CD4-positive, alpha-beta T cell treated with Interleukin-17A for 4 hours (primary cell): ENCODE measurements around the gene COMTD1.

Experiments
- DNase-seq: peaks from one replicate; pipeline ENCODE4 v3.0.0-alpha.2; 2020; ENCODE audit warnings: mixed read lengths

COMTD1 gene

GRCh38 chr10:75235375-75236177 lies at the start of gene COMTD1:
TSS of gene COMTD1 (minus strand) at chr10:75235957. CDS start at chr10:75235928, 29 bp downstream.
- DNase-seq, result peak; percentile 94

- DNase-seq, result no peak
These were observed 48.1 kb upstream of the COMTD1 start for GRCh38 chr10:75283671-75284470.

- DNase-seq, result no peak
These were observed 47.4 kb upstream of the COMTD1 start for GRCh38 chr10:75283078-75283670.

- no peak for DNase-seq
These were observed 46.2 kb upstream of the COMTD1 start for GRCh38 chr10:75281974-75282373.

- no peak for DNase-seq
These were observed 44.5 kb upstream of the COMTD1 start for GRCh38 chr10:75280236-75280635.

GRCh38 chr10:75276069-75276872 lies 40.5 kb upstream of the COMTD1 start:
- no peak for DNase-seq

- no peak for DNase-seq
These were observed 37.1 kb upstream of the COMTD1 start for GRCh38 chr10:75272896-75273295.

- DNase-seq, result no peak
These were observed 36.3 kb upstream of the COMTD1 start for GRCh38 chr10:75272094-75272493.

- no peak for DNase-seq
These were observed 33.8 kb upstream of the COMTD1 start for GRCh38 chr10:75269605-75270004.

- DNase-seq, result no peak
These were observed 31.2 kb upstream of the COMTD1 start for GRCh38 chr10:75266945-75267344.

- no peak for DNase-seq
These were observed 30.1 kb upstream of the COMTD1 start for GRCh38 chr10:75265856-75266255.

GRCh38 chr10:75263806-75264205 lies 28.0 kb upstream of the COMTD1 start:
- DNase-seq, result no peak

GRCh38 chr10:75261813-75262705 lies 26.3 kb upstream of the COMTD1 start:
- no peak for DNase-seq

GRCh38 chr10:75260990-75261389 lies 25.2 kb upstream of the COMTD1 start:
- no peak for DNase-seq

- no peak for DNase-seq
These were observed 19.0 kb upstream of the COMTD1 start for GRCh38 chr10:75254739-75255138.

GRCh38 chr10:75253281-75254220 lies 17.8 kb upstream of the COMTD1 start:
- DNase-seq, result no peak

GRCh38 chr10:75250934-75251333 lies 15.2 kb upstream of the COMTD1 start:
- DNase-seq, result no peak

GRCh38 chr10:75247797-75248196 lies 12.0 kb upstream of the COMTD1 start:
- DNase-seq, result no peak

- no peak for DNase-seq
These were observed 10.7 kb upstream of the COMTD1 start for GRCh38 chr10:75246506-75246905.
